ENCODE data around the gene CCDC74B. TPM values are rescaled to one million over a fixed set of nuclear protein-coding genes. Genes with fewer than 3 reads are reported as not detected.
"Not testable (repeated sequence)": the region's sequence is repeated elsewhere in the genome, so short reads cannot be mapped to it uniquely, and the experiment has no call there.

The CCDC74B gene
- total and polyA plus RNA-seq, 2 of the 8 experiments (the other 6 are each of a cell fraction or from before 2014, with no cell fraction given) = 6.4 to 6.7 TPM

DNA sequence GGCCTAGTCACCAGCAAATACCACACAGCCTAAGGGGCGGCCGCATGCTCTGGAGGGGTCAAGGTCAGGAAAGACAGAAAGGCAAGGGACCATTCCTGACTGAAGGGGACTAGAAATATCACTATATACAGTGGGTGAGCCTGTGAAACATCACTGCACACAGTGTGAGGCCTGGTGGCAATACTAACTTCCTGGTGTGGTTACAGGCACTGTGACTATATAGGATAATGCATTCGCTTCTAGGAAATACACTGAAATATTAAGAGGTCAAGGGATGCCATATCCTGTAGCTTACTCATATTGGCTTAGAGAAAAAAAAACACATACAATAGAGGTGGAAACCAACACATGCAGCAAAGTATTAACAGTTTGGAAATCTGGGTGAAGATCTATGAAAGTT lies 24.3 kb upstream of the CCDC74B start:
- not testable (repeated sequence) for H3K23me2 ChIP-seq (ENCODE audit: low read depth, low read length); H4K91ac ChIP-seq (replicated peaks; ENCODE audit: insufficient read length, low read length); H3K27me3 ChIP-seq (replicated peaks in 1 of 4; ENCODE audit: control insufficient read depth in 3 of 4, extremely low read depth in 1 of 4, insufficient read depth in 3 of 4, low read length in 3 of 4); H2BK15ac ChIP-seq (ENCODE audit: low read length); FAIRE-seq; H2AK5ac ChIP-seq (ENCODE audit: low read depth, low read length); DNase-seq (ENCODE audit: low read depth in 1 of 2, low spot score in 2 of 2); H3K9me3 ChIP-seq (ENCODE audit: insufficient read depth in 2 of 2, low read depth in 1 of 2, low read length in 1 of 2); H2BK12ac ChIP-seq (ENCODE audit: low read depth, low read length); H4K8ac ChIP-seq (ENCODE audit: extremely low read depth, insufficient read depth, low read length); H3K79me1 ChIP-seq (ENCODE audit: low read depth, low read length); H2BK5ac ChIP-seq (ENCODE audit: low read depth, low read length); H2BK120ac ChIP-seq (replicated peaks; ENCODE audit: low read depth, low read length); H3K4me3 ChIP-seq (ENCODE audit: extremely low read depth in 1 of 4, insufficient read depth in 2 of 4, low read depth in 3 of 4, low read length in 4 of 4); H3K79me2 ChIP-seq (ENCODE audit: control insufficient read depth in 1 of 2, insufficient read depth in 2 of 2, low read length in 2 of 2); H3K14ac ChIP-seq (ENCODE audit: insufficient read length); H4K20me1 ChIP-seq (replicated peaks in 1 of 2; ENCODE audit: control insufficient read depth in 1 of 2, insufficient read depth in 2 of 2, low read length in 2 of 2); H3K23ac ChIP-seq (ENCODE audit: insufficient read length); H2AFZ ChIP-seq (ENCODE audit: low read length); H3K18ac ChIP-seq (ENCODE audit: extremely low read depth, low read length); H3K4ac ChIP-seq (replicated peaks; ENCODE audit: insufficient read length, low read depth, low read length); H3K27ac ChIP-seq (ENCODE audit: low read depth, low read length); H2BK20ac ChIP-seq (ENCODE audit: low read length); H3K4me2 ChIP-seq (ENCODE audit: insufficient read depth in 1 of 2, low read depth in 2 of 2, low read length in 2 of 2); H3K56ac ChIP-seq (replicated peaks; ENCODE audit: insufficient read length, low read depth, low read length); H3K4me1 ChIP-seq (replicated peaks in 1 of 4; ENCODE audit: control insufficient read depth in 3 of 4, insufficient read depth in 4 of 4, low read length in 3 of 4); H3K9ac ChIP-seq (replicated peaks in 1 of 4; ENCODE audit: extremely low read depth in 1 of 4, low read depth in 3 of 4, low read length in 3 of 4); H4K5ac ChIP-seq (ENCODE audit: insufficient read length, low read depth, low read length)
- POLR2A ChIA-PET (ENCODE audit: partially characterized antibody) = interaction anchor here (0.6 to 1.7 kb wide), 2 partner anchors 18 to 971 kb away, joined by 4 read pairs; no protein-coding TSS in a partner anchor
- peaks cover 10 to 61% (median 25%) of the 10 kb centered on the region in 4 experiments for H3K36me3 ChIP-seq (ENCODE audit: control insufficient read depth in 2 of 4, insufficient read depth in 4 of 4, low read length in 3 of 4)
- WGBS, 2 experiments (ENCODE audit: extremely low coverage in 1 of 2, insufficient coverage in 1 of 2, insufficient read length in 1 of 2, insufficient replicate concordance in 2 of 2, low coverage in 1 of 2, low lambda C conversion rate in 2 of 2, missing lambda C conversion rate in 1 of 2) = 90% methylated on average over 3 of the region's 3 CpGs; no CpG with 5 or more reads in 1 of the 2 experiments
- CTCF ChIA-PET (ENCODE audit: partially characterized antibody) = interaction anchor here (0.7 kb wide), 2 partner anchors 579 to 1990 kb away, joined by 3 to 4 read pairs; no protein-coding TSS in a partner anchor

DNA sequence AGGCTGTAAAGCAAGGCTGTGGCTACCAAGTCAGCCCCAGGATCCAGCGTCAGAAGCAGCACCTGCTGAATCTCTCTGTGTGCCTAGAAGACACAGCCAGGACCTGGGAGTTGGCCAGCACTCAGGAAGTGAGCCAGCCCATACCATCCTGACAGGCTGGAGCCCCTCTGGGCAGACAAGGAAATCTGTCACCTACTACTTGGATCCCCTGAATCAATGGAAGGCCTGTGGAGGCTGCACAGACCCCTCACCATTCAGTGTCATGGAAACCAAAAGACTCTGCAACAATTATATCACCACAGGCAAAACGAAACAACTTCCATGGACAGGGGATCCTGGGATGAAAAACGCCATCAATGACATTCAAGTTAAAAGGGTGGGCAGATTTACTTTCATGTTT lies 21.7 kb upstream of the CCDC74B start:
- H3K14ac ChIP-seq (ENCODE audit: insufficient read length); FAIRE-seq: not testable (repeated sequence)

More for the DNA sequence above, 21.7 kb upstream of the CCDC74B start:
- H3K9me3 ChIP-seq (ENCODE audit: insufficient read depth in 2 of 2, low read depth in 1 of 2, low read length in 1 of 2); H2BK12ac ChIP-seq (ENCODE audit: low read depth, low read length); H3K79me1 ChIP-seq (ENCODE audit: low read depth, low read length); H2BK120ac ChIP-seq (replicated peaks; ENCODE audit: low read depth, low read length); H2BK5ac ChIP-seq (ENCODE audit: low read depth, low read length); H3K4me3 ChIP-seq (ENCODE audit: extremely low read depth in 1 of 4, insufficient read depth in 2 of 4, low read depth in 3 of 4, low read length in 4 of 4); H4K5ac ChIP-seq (ENCODE audit: insufficient read length, low read depth, low read length); H3K56ac ChIP-seq (replicated peaks; ENCODE audit: insufficient read length, low read depth, low read length); H3K79me2 ChIP-seq (ENCODE audit: control insufficient read depth in 1 of 2, insufficient read depth in 2 of 2, low read length in 2 of 2); H4K20me1 ChIP-seq (replicated peaks in 1 of 2; ENCODE audit: control insufficient read depth in 1 of 2, insufficient read depth in 2 of 2, low read length in 2 of 2); H3K18ac ChIP-seq (ENCODE audit: extremely low read depth, low read length); H3K4me1 ChIP-seq (replicated peaks in 1 of 4; ENCODE audit: control insufficient read depth in 3 of 4, insufficient read depth in 4 of 4, low read length in 3 of 4); H3K27me3 ChIP-seq (replicated peaks in 1 of 4; ENCODE audit: control insufficient read depth in 3 of 4, extremely low read depth in 1 of 4, insufficient read depth in 3 of 4, low read length in 3 of 4); H2BK15ac ChIP-seq (ENCODE audit: low read length); H3K4me2 ChIP-seq (ENCODE audit: insufficient read depth in 1 of 2, low read depth in 2 of 2, low read length in 2 of 2); H2BK20ac ChIP-seq (ENCODE audit: low read length); H3K4ac ChIP-seq (replicated peaks; ENCODE audit: insufficient read length, low read depth, low read length); H3K23ac ChIP-seq (ENCODE audit: insufficient read length); H3K9ac ChIP-seq (replicated peaks in 1 of 4; ENCODE audit: extremely low read depth in 1 of 4, low read depth in 3 of 4, low read length in 3 of 4); H4K8ac ChIP-seq (ENCODE audit: extremely low read depth, insufficient read depth, low read length); DNase-seq (ENCODE audit: low read depth in 1 of 2, low spot score in 2 of 2); POLR2A ChIA-PET (ENCODE audit: partially characterized antibody); H2AK5ac ChIP-seq (ENCODE audit: low read depth, low read length); H4K91ac ChIP-seq (replicated peaks; ENCODE audit: insufficient read length, low read length); H3K23me2 ChIP-seq (ENCODE audit: low read depth, low read length); H2AFZ ChIP-seq (ENCODE audit: low read length); CTCF ChIA-PET (ENCODE audit: partially characterized antibody); H3K27ac ChIP-seq (ENCODE audit: low read depth, low read length): not testable (repeated sequence)
- 85% methylated on average over 3 of the region's 3 CpGs; no CpG with 5 or more reads in 1 of the 2 experiments for WGBS, 2 experiments (ENCODE audit: extremely low coverage in 1 of 2, insufficient coverage in 1 of 2, insufficient read length in 1 of 2, insufficient replicate concordance in 2 of 2, low coverage in 1 of 2, low lambda C conversion rate in 2 of 2, missing lambda C conversion rate in 1 of 2)
- H3K36me3 ChIP-seq (ENCODE audit: control insufficient read depth in 2 of 4, insufficient read depth in 4 of 4, low read length in 3 of 4) = peaks cover 8 to 55% (median 27%) of the 10 kb centered on the region in 4 experiments

Data from H1 (cell line).